SHP77 (cell line): ENCODE measurements around the gene ATP5F1C.
"Not testable (repeated sequence)": the region's sequence is repeated elsewhere in the genome, so short reads cannot be mapped to it uniquely, and the experiment has no call there.

Experiments
- DNase-seq, 2 experiments: peaks; one replicate each; lab custom pipeline; 2025; lab: John Stamatoyannopoulos, UW

Gene ATP5F1C

GRCh38 chr10:7787857-7788638 lies at the start of gene ATP5F1C, which contains the start of gene KIN:
Gene ATP5F1C (plus strand): TSS chr10:7788177. CDS start chr10:7788208, 31 bp downstream.
Gene KIN (minus strand): TSS chr10:7787993. CDS start chr10:7787933, 60 bp downstream.
- peak; percentile 90 to 91 for DNase-seq

GRCh38 chr10:7738536-7739407 lies 49.2 kb upstream of the ATP5F1C start:
- DNase-seq: peak in 1 of 2 experiments; percentile 37

- DNase-seq: no peak
Measured at GRCh38 chr10:7744307-7744706, 43.7 kb upstream of the ATP5F1C start.

- not testable (repeated sequence) for DNase-seq
Measured at GRCh38 chr10:7748637-7749036, 39.3 kb upstream of the ATP5F1C start.

- DNase-seq: no peak
Measured at GRCh38 chr10:7750222-7750621, 37.8 kb upstream of the ATP5F1C start.

GRCh38 chr10:7752251-7752650 lies 35.7 kb upstream of the ATP5F1C start:
- no peak for DNase-seq

GRCh38 chr10:7755103-7755502 lies 32.9 kb upstream of the ATP5F1C start:
- no peak for DNase-seq

- peak; percentile 30 to 32 for DNase-seq
Measured at GRCh38 chr10:7756360-7756992, 31.5 kb upstream of the ATP5F1C start.

GRCh38 chr10:7763929-7764328 lies 24.0 kb upstream of the ATP5F1C start:
- DNase-seq: no peak

GRCh38 chr10:7766241-7766640 lies 21.7 kb upstream of the ATP5F1C start:
- DNase-seq: no peak

- no peak for DNase-seq
Measured at GRCh38 chr10:7767209-7767608, 20.8 kb upstream of the ATP5F1C start.

GRCh38 chr10:7768417-7768816 lies 19.6 kb upstream of the ATP5F1C start:
- DNase-seq: no peak

GRCh38 chr10:7773845-7774801 lies 13.9 kb upstream of the ATP5F1C start:
- DNase-seq: peak; percentile 31 to 50

- DNase-seq: no peak
Measured at GRCh38 chr10:7776777-7777176, 11.2 kb upstream of the ATP5F1C start.

GRCh38 chr10:7782194-7782593 lies 5.8 kb upstream of the ATP5F1C start:
- not testable (repeated sequence) for DNase-seq

- no peak for DNase-seq
Measured at GRCh38 chr10:7786430-7786829, 1.5 kb upstream of the ATP5F1C start.

GRCh38 chr10:7787150-7787856 lies 674 bp upstream of the ATP5F1C start:
- DNase-seq: no peak

- peak in 1 of 2 experiments; percentile 38 for DNase-seq
Measured at GRCh38 chr10:7788639-7789286, 786 bp downstream of the ATP5F1C start.

GRCh38 chr10:7789390-7789789 lies 1.4 kb downstream of the ATP5F1C start:
- no peak for DNase-seq

- no peak for DNase-seq
Measured at GRCh38 chr10:7792541-7792940, 4.6 kb downstream of the ATP5F1C start.
